ENCODE results near the gene PRKCSH. TPM values are rescaled to one million over a fixed set of nuclear protein-coding genes. Genes with fewer than 3 reads are reported as not detected.
"Not testable (repeated sequence)": the region's sequence is repeated elsewhere in the genome, so short reads cannot be mapped to it uniquely, and the experiment has no call there.

The PRKCSH gene
- total and polyA plus RNA-seq, 2 experiments from 2014 or later = 85.3 to 130 TPM

DNA sequence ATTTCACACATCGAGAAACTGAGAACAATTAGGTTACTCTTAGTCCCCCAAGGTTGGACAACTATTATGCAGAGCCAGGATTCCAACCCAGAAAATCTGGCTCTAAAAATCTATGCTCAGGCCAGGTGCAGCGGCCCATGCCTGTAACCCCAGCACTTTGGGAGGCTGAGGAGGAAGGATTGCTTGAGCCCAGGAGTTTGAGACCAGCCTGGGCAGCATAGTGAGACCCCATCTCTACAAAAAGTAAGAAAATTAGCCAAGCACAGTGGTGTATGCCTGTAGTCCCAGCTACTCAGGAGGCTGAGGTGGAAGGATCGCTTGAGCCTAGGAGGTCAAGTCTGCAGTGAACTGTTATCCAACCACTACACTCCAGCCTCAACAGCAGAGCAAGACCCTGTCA, 1.9 kb upstream of the PRKCSH start:
- not testable (repeated sequence) for H3F3A ChIP-seq (replicated peaks; ENCODE audit: low read depth); ATAC-seq

DNA sequence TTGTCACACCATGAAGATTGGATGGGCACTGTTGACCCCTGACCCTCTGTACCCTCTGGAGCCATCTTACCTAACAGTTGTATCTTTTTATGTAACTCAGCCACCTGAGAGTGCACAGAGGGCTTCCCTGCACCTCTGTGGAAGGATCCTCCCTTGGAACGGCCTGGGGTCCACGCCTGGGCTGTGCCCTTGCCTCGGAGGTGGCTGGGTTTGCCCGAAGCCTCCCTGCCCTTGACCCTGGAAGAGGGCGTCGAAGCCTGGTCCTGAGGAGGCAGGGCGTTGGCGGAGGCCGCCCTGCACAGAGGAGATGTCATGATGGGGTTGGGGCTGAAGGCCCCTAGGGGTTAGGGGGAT, 755 bp upstream of the PRKCSH start:
- Histone ChIP-seq H3K4me2 (peak overlapping the region; percentile 79), H3K79me2 (replicated peaks; ENCODE audit: insufficient read depth) (peaks cover 19% of the 10 kb centered on the region), H3K4me1 (ENCODE audit: insufficient read depth) (peaks cover 11% of the 10 kb centered on the region; the same call in 1 of the 2 replicates), H3K36me3 (ENCODE audit: insufficient read depth) (peaks cover 22% of the 10 kb centered on the region), H3K9me2 (ENCODE audit: insufficient read depth) (no peaks in the 10 kb centered on the region), H3F3A (replicated peaks; ENCODE audit: low read depth) (peaks cover 5% of the 10 kb centered on the region; the same call in 1 of the 2 replicates), H3K27me3 (ENCODE audit: insufficient read depth) (no peaks in the 10 kb centered on the region), H4K20me1 (replicated peaks; ENCODE audit: insufficient read depth) (no peaks in the 10 kb centered on the region), H2AFZ (peak overlapping the region; percentile 72), H3K4me3 (peak overlapping the region; percentile 51), H3K27ac (ENCODE audit: low read depth) (no peak overlapping the region)
- peaks cover 6% of the 10 kb centered on the region; the same call in 2 of the 3 replicates for H3K4me1 Mint-ChIP-seq
- no peak overlapping the region for H3K27ac Mint-ChIP-seq
- DNase-seq (ENCODE audit: low spot score) = no peak
- H3K27me3 Mint-ChIP-seq (ENCODE audit: insufficient read depth, low read depth, poor library complexity) = peaks cover 16% of the 10 kb centered on the region
- no peaks in the 10 kb centered on the region for H3K9me3 Mint-ChIP-seq
- ATAC-seq = peak; percentile 24; the same call in 2 of the 3 replicates
- peaks cover 40% of the 10 kb centered on the region for H3K36me3 Mint-ChIP-seq (ENCODE audit: low read depth)
- peak overlapping the region; percentile 99 for H3K4me3 Mint-ChIP-seq
- TF ChIP-seq JUNB (IDR thresholded peaks at IDR 0.05; ENCODE audit: unreplicated experiment) (no peak), ZNF114 (CRISPR knock-in tag; IDR thresholded peaks at IDR 0.05) (no peak), NANOG (IDR thresholded peaks at IDR 0.05; ENCODE audit: borderline replicate concordance) (no peak), POLR2AphosphoS5 (IDR thresholded peaks at IDR 0.05; ENCODE audit: low read depth) (no peak), CREB1 (CRISPR knock-in tag; IDR thresholded peaks at IDR 0.05; ENCODE audit: low read depth) (no peak), STAT1 (IDR thresholded peaks at IDR 0.05; ENCODE audit: unreplicated experiment) (no peak), EZH2phosphoT487 (IDR thresholded peaks at IDR 0.05; ENCODE audit: unreplicated experiment) (no peak), ZNF331 (CRISPR knock-in tag; IDR thresholded peaks at IDR 0.05; ENCODE audit: low read depth) (no peak)
- TF ChIP-seq, protein P1, sequence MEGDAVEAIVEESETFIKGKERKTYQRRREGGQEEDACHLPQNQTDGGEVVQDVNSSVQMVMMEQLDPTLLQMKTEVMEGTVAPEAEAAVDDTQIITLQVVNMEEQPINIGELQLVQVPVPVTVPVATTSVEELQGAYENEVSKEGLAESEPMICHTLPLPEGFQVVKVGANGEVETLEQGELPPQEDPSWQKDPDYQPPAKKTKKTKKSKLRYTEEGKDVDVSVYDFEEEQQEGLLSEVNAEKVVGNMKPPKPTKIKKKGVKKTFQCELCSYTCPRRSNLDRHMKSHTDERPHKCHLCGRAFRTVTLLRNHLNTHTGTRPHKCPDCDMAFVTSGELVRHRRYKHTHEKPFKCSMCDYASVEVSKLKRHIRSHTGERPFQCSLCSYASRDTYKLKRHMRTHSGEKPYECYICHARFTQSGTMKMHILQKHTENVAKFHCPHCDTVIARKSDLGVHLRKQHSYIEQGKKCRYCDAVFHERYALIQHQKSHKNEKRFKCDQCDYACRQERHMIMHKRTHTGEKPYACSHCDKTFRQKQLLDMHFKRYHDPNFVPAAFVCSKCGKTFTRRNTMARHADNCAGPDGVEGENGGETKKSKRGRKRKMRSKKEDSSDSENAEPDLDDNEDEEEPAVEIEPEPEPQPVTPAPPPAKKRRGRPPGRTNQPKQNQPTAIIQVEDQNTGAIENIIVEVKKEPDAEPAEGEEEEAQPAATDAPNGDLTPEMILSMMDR (conservative IDR thresholded peaks at IDR 0.05; ENCODE audit: low read depth in 2 of 2) = no peak
- TF ChIP-seq, protein P2, sequence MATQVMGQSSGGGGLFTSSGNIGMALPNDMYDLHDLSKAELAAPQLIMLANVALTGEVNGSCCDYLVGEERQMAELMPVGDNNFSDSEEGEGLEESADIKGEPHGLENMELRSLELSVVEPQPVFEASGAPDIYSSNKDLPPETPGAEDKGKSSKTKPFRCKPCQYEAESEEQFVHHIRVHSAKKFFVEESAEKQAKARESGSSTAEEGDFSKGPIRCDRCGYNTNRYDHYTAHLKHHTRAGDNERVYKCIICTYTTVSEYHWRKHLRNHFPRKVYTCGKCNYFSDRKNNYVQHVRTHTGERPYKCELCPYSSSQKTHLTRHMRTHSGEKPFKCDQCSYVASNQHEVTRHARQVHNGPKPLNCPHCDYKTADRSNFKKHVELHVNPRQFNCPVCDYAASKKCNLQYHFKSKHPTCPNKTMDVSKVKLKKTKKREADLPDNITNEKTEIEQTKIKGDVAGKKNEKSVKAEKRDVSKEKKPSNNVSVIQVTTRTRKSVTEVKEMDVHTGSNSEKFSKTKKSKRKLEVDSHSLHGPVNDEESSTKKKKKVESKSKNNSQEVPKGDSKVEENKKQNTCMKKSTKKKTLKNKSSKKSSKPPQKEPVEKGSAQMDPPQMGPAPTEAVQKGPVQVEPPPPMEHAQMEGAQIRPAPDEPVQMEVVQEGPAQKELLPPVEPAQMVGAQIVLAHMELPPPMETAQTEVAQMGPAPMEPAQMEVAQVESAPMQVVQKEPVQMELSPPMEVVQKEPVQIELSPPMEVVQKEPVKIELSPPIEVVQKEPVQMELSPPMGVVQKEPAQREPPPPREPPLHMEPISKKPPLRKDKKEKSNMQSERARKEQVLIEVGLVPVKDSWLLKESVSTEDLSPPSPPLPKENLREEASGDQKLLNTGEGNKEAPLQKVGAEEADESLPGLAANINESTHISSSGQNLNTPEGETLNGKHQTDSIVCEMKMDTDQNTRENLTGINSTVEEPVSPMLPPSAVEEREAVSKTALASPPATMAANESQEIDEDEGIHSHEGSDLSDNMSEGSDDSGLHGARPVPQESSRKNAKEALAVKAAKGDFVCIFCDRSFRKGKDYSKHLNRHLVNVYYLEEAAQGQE (IDR thresholded peaks at IDR 0.05; ENCODE audit: unreplicated experiment) = no peak
- TF ChIP-seq, protein P3, sequence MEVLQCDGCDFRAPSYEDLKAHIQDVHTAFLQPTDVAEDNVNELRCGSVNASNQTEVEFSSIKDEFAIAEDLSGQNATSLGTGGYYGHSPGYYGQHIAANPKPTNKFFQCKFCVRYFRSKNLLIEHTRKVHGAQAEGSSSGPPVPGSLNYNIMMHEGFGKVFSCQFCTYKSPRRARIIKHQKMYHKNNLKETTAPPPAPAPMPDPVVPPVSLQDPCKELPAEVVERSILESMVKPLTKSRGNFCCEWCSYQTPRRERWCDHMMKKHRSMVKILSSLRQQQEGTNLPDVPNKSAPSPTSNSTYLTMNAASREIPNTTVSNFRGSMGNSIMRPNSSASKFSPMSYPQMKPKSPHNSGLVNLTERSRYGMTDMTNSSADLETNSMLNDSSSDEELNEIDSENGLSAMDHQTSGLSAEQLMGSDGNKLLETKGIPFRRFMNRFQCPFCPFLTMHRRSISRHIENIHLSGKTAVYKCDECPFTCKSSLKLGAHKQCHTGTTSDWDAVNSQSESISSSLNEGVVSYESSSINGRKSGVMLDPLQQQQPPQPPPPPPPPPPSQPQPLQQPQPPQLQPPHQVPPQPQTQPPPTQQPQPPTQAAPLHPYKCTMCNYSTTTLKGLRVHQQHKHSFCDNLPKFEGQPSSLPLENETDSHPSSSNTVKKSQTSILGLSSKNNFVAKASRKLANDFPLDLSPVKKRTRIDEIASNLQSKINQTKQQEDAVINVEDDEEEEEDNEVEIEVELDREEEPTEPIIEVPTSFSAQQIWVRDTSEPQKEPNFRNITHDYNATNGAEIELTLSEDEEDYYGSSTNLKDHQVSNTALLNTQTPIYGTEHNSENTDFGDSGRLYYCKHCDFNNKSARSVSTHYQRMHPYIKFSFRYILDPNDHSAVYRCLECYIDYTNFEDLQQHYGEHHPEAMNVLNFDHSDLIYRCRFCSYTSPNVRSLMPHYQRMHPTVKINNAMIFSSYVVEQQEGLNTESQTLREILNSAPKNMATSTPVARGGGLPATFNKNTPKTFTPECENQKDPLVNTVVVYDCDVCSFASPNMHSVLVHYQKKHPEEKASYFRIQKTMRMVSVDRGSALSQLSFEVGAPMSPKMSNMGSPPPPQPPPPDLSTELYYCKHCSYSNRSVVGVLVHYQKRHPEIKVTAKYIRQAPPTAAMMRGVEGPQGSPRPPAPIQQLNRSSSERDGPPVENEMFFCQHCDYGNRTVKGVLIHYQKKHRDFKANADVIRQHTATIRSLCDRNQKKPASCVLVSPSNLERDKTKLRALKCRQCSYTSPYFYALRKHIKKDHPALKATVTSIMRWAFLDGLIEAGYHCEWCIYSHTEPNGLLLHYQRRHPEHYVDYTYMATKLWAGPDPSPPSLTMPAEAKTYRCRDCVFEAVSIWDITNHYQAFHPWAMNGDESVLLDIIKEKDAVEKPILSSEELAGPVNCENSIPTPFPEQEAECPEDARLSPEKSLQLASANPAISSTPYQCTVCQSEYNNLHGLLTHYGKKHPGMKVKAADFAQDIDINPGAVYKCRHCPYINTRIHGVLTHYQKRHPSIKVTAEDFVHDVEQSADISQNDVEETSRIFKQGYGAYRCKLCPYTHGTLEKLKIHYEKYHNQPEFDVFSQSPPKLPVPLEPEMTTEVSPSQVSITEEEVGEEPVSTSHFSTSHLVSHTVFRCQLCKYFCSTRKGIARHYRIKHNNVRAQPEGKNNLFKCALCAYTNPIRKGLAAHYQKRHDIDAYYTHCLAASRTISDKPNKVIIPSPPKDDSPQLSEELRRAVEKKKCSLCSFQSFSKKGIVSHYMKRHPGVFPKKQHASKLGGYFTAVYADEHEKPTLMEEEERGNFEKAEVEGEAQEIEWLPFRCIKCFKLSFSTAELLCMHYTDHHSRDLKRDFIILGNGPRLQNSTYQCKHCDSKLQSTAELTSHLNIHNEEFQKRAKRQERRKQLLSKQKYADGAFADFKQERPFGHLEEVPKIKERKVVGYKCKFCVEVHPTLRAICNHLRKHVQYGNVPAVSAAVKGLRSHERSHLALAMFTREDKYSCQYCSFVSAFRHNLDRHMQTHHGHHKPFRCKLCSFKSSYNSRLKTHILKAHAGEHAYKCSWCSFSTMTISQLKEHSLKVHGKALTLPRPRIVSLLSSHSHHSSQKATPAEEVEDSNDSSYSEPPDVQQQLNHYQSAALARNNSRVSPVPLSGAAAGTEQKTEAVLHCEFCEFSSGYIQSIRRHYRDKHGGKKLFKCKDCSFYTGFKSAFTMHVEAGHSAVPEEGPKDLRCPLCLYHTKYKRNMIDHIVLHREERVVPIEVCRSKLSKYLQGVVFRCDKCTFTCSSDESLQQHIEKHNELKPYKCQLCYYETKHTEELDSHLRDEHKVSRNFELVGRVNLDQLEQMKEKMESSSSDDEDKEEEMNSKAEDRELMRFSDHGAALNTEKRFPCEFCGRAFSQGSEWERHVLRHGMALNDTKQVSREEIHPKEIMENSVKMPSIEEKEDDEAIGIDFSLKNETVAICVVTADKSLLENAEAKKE (CRISPR knock-in tag; IDR thresholded peaks at IDR 0.05) = no peak

More for the DNA sequence above, 1.9 kb upstream of the PRKCSH start:
- not testable (repeated sequence) for H3K9me2 ChIP-seq (ENCODE audit: insufficient read depth); H3K4me3 Mint-ChIP-seq; H3K27me3 ChIP-seq (ENCODE audit: insufficient read depth); H3K27ac ChIP-seq (ENCODE audit: low read depth); H3K27ac Mint-ChIP-seq; H3K4me3 ChIP-seq; H3K4me2 ChIP-seq; H4K20me1 ChIP-seq (replicated peaks; ENCODE audit: insufficient read depth); H3K9me3 Mint-ChIP-seq; H3K4me1 Mint-ChIP-seq; DNase-seq (ENCODE audit: low spot score); H2AFZ ChIP-seq
- peaks cover 14% of the 10 kb centered on the region for H3K36me3 ChIP-seq (ENCODE audit: insufficient read depth)
- peaks cover 19% of the 10 kb centered on the region for H3K79me2 ChIP-seq (replicated peaks; ENCODE audit: insufficient read depth)
- Mint-ChIP-seq H3K27me3 (ENCODE audit: insufficient read depth, low read depth, poor library complexity) (peaks cover 16% of the 10 kb centered on the region), H3K36me3 (ENCODE audit: low read depth) (peaks cover 31% of the 10 kb centered on the region)
- peaks cover 11% of the 10 kb centered on the region; the same call in 1 of the 2 replicates for H3K4me1 ChIP-seq (ENCODE audit: insufficient read depth)

Measured in GM23338 (cell line).